ENCODE results near the gene SNTG2.
"Not testable (repeated sequence)": the region's sequence is repeated elsewhere in the genome, so short reads cannot be mapped to it uniquely, and the experiment has no call there.

SNTG2 gene

GRCh38 chr2:1209246-1209645, 258.6 kb downstream of the SNTG2 start:
- TF ChIP-seq POLR2A (IDR thresholded peaks at IDR 0.05; ENCODE audit: low read depth, low read length): no peak
- DNase-seq (ENCODE audit: insufficient read length, low spot score) (no peak), FAIRE-seq (no peak)

GRCh38 chr2:1209761-1210160, 259.1 kb downstream of the SNTG2 start:
- DNase-seq (ENCODE audit: insufficient read length, low spot score): no peak
- TF ChIP-seq POLR2A (IDR thresholded peaks at IDR 0.05; ENCODE audit: low read depth, low read length): no peak
- FAIRE-seq: no peak

- no peak for FAIRE-seq
- TF ChIP-seq POLR2A (IDR thresholded peaks at IDR 0.05; ENCODE audit: low read depth, low read length): no peak
- no peak for DNase-seq (ENCODE audit: insufficient read length, low spot score)
Measured at GRCh38 chr2:1210352-1210751, 259.7 kb downstream of the SNTG2 start.

GRCh38 chr2:1219901-1220573, 269.4 kb downstream of the SNTG2 start:
- TF ChIP-seq POLR2A (IDR thresholded peaks at IDR 0.05; ENCODE audit: low read depth, low read length): no peak
- no peak for DNase-seq (ENCODE audit: insufficient read length, low spot score)
- FAIRE-seq: no peak

GRCh38 chr2:1222056-1222455, 271.4 kb downstream of the SNTG2 start:
- no peak for DNase-seq (ENCODE audit: insufficient read length, low spot score)
- no peak for FAIRE-seq
- no peak for TF ChIP-seq POLR2A (IDR thresholded peaks at IDR 0.05; ENCODE audit: low read depth, low read length)

GRCh38 chr2:1223791-1224190, 273.1 kb downstream of the SNTG2 start:
- DNase-seq (ENCODE audit: insufficient read length, low spot score) (no peak), FAIRE-seq (no peak)
- no peak for TF ChIP-seq POLR2A (IDR thresholded peaks at IDR 0.05; ENCODE audit: low read depth, low read length)

GRCh38 chr2:1224901-1225300, 274.3 kb downstream of the SNTG2 start:
- no peak for TF ChIP-seq POLR2A (IDR thresholded peaks at IDR 0.05; ENCODE audit: low read depth, low read length)
- no peak for DNase-seq (ENCODE audit: insufficient read length, low spot score)
- no peak for FAIRE-seq

- DNase-seq (ENCODE audit: insufficient read length, low spot score): no peak
- no peak for FAIRE-seq
- no peak for TF ChIP-seq POLR2A (IDR thresholded peaks at IDR 0.05; ENCODE audit: low read depth, low read length)
Measured at GRCh38 chr2:1226766-1227165, 276.1 kb downstream of the SNTG2 start.

- FAIRE-seq (no peak), DNase-seq (ENCODE audit: insufficient read length, low spot score) (no peak)
- no peak for TF ChIP-seq POLR2A (IDR thresholded peaks at IDR 0.05; ENCODE audit: low read depth, low read length)
Measured at GRCh38 chr2:1227274-1227900, 276.7 kb downstream of the SNTG2 start.

- DNase-seq (ENCODE audit: insufficient read length, low spot score); FAIRE-seq: not testable (repeated sequence)
Measured at GRCh38 chr2:1229596-1229995, 278.9 kb downstream of the SNTG2 start.

- FAIRE-seq (no peak), DNase-seq (ENCODE audit: insufficient read length, low spot score) (no peak)
- no peak for TF ChIP-seq POLR2A (IDR thresholded peaks at IDR 0.05; ENCODE audit: low read depth, low read length)
Measured at GRCh38 chr2:1230155-1230893, 279.7 kb downstream of the SNTG2 start.

- no peak for DNase-seq (ENCODE audit: insufficient read length, low spot score)
- no peak for TF ChIP-seq POLR2A (IDR thresholded peaks at IDR 0.05; ENCODE audit: low read depth, low read length)
Measured at GRCh38 chr2:1231466-1232063, 280.9 kb downstream of the SNTG2 start.

GRCh38 chr2:1233281-1233680, 282.6 kb downstream of the SNTG2 start:
- no peak for TF ChIP-seq POLR2A (IDR thresholded peaks at IDR 0.05; ENCODE audit: low read depth, low read length)
- FAIRE-seq (no peak), DNase-seq (ENCODE audit: insufficient read length, low spot score) (no peak)

More at GRCh38 chr2:1231466-1232063, 280.9 kb downstream of the SNTG2 start:
- FAIRE-seq: no peak

- FAIRE-seq: no peak
Measured at GRCh38 chr2:1234731-1235308, 284.2 kb downstream of the SNTG2 start.

More at GRCh38 chr2:1234731-1235308, 284.2 kb downstream of the SNTG2 start:
- no peak for TF ChIP-seq POLR2A (IDR thresholded peaks at IDR 0.05; ENCODE audit: low read depth, low read length)
- DNase-seq (ENCODE audit: insufficient read length, low spot score): no peak
